Measurements from ENCODE around the gene ACTC1.

The ACTC1 gene

GRCh38 chr15:34802803-34803750 is 7.7 kb upstream of the ACTC1 start:
- in situ Hi-C loops (cut with MboI; ENCODE audit: low pct_unique_long_range_greater_than_20kb, low sequenced_read_pairs): no loop called here
- DNase-seq: no peak

GRCh38 chr15:34802371-34802770 is 7.0 kb upstream of the ACTC1 start:
- no peak for DNase-seq
- in situ Hi-C loops (cut with MboI; ENCODE audit: low pct_unique_long_range_greater_than_20kb, low sequenced_read_pairs): no loop called here

- in situ Hi-C loops (cut with MboI; ENCODE audit: low pct_unique_long_range_greater_than_20kb, low sequenced_read_pairs): no loop called here
- no peak for DNase-seq
Measured at GRCh38 chr15:34799149-34800101, 4.1 kb upstream of the ACTC1 start.

- in situ Hi-C loops (cut with MboI; ENCODE audit: low pct_unique_long_range_greater_than_20kb, low sequenced_read_pairs): no loop called here
- DNase-seq: no peak
Measured at GRCh38 chr15:34796847-34797435, 1.6 kb upstream of the ACTC1 start.

- no peak for DNase-seq
- in situ Hi-C loops (cut with MboI; ENCODE audit: low pct_unique_long_range_greater_than_20kb, low sequenced_read_pairs): no loop called here
Measured at GRCh38 chr15:34794590-34795206, 651 bp downstream of the ACTC1 start.

- no peak for DNase-seq
- in situ Hi-C loops (cut with MboI; ENCODE audit: low pct_unique_long_range_greater_than_20kb, low sequenced_read_pairs): no loop called here
Measured at GRCh38 chr15:34793901-34794300, 1.4 kb downstream of the ACTC1 start.

GRCh38 chr15:34793071-34793470 is 2.3 kb downstream of the ACTC1 start:
- in situ Hi-C loops (cut with MboI; ENCODE audit: low pct_unique_long_range_greater_than_20kb, low sequenced_read_pairs): no loop called here

GRCh38 chr15:34791701-34792100 is 3.6 kb downstream of the ACTC1 start:
- DNase-seq: no peak
- in situ Hi-C loops (cut with MboI; ENCODE audit: low pct_unique_long_range_greater_than_20kb, low sequenced_read_pairs): no loop called here

More at GRCh38 chr15:34793071-34793470, 2.3 kb downstream of the ACTC1 start:
- DNase-seq: no peak

- DNase-seq: no peak
- in situ Hi-C loops (cut with MboI; ENCODE audit: low pct_unique_long_range_greater_than_20kb, low sequenced_read_pairs): no loop called here
Measured at GRCh38 chr15:34790121-34790520, 5.2 kb downstream of the ACTC1 start.

- DNase-seq: no peak
- in situ Hi-C loops (cut with MboI; ENCODE audit: low pct_unique_long_range_greater_than_20kb, low sequenced_read_pairs): no loop called here
Measured at GRCh38 chr15:34789326-34789725, 6.0 kb downstream of the ACTC1 start.

GRCh38 chr15:34786206-34786605 is 9.1 kb downstream of the ACTC1 start:
- in situ Hi-C loops (cut with MboI; ENCODE audit: low pct_unique_long_range_greater_than_20kb, low sequenced_read_pairs): no loop called here
- DNase-seq: no peak

- in situ Hi-C loops (cut with MboI; ENCODE audit: low pct_unique_long_range_greater_than_20kb, low sequenced_read_pairs): no loop called here
- DNase-seq: no peak
Measured at GRCh38 chr15:34783991-34784390, 11.4 kb downstream of the ACTC1 start.

- in situ Hi-C loops (cut with MboI; ENCODE audit: low pct_unique_long_range_greater_than_20kb, low sequenced_read_pairs): no loop called here
- no peak for DNase-seq
Measured at GRCh38 chr15:34783431-34783830, 11.9 kb downstream of the ACTC1 start.

GRCh38 chr15:34782901-34783300 is 12.4 kb downstream of the ACTC1 start:
- in situ Hi-C loops (cut with MboI; ENCODE audit: low pct_unique_long_range_greater_than_20kb, low sequenced_read_pairs): no loop called here

GRCh38 chr15:34780725-34781124 is 14.6 kb downstream of the ACTC1 start:
- in situ Hi-C loops (cut with MboI; ENCODE audit: low pct_unique_long_range_greater_than_20kb, low sequenced_read_pairs): no loop called here

More at GRCh38 chr15:34782901-34783300, 12.4 kb downstream of the ACTC1 start:
- DNase-seq: no peak

GRCh38 chr15:34776606-34777105 is 18.7 kb downstream of the ACTC1 start:
- no peak for DNase-seq
- in situ Hi-C loops (cut with MboI; ENCODE audit: low pct_unique_long_range_greater_than_20kb, low sequenced_read_pairs): no loop called here

More at GRCh38 chr15:34780725-34781124, 14.6 kb downstream of the ACTC1 start:
- DNase-seq: no peak

- DNase-seq: no peak
- in situ Hi-C loops (cut with MboI; ENCODE audit: low pct_unique_long_range_greater_than_20kb, low sequenced_read_pairs): no loop called here
Measured at GRCh38 chr15:34773917-34774316, 21.4 kb downstream of the ACTC1 start.

GRCh38 chr15:34773013-34773412 is 22.3 kb downstream of the ACTC1 start:
- in situ Hi-C loops (cut with MboI; ENCODE audit: low pct_unique_long_range_greater_than_20kb, low sequenced_read_pairs): no loop called here
- no peak for DNase-seq

- no peak for DNase-seq
- in situ Hi-C loops (cut with MboI; ENCODE audit: low pct_unique_long_range_greater_than_20kb, low sequenced_read_pairs): no loop called here
Measured at GRCh38 chr15:34772312-34772711, 23.0 kb downstream of the ACTC1 start.
